H1 (cell line): Measurements from ENCODE around the gene SLC6A19. TPM values are rescaled to one million over a fixed set of nuclear protein-coding genes. Genes with fewer than 3 reads are reported as not detected.

Experiments used
- E2F6 ChIP-seq: IDR thresholded peaks from 2 replicates; pipeline ENCODE4 v1.6.1; 2012; ENCODE audit warnings: inconsistent platforms
- MAFK ChIP-seq: IDR thresholded peaks from 2 replicates; pipeline ENCODE4 v1.6.1; 2012; ENCODE audit warnings: low read depth, mild to moderate bottlenecking, improper control_type of control experiment, low read length
- polyA plus RNA-seq, 7 experiments: library from polyadenylated mRNA; depleted of rRNA in 3 of 7; stranded (reverse) in 5 of 7; unstranded in 2 of 7; fragments of >200 nt in 5 of 7; fragments of 200-250 nt in 2 of 7; gene quantifications; 1 replicate in 5 of 7; 2 replicates in 1 of 7; 4 replicates in 1 of 7; pipeline versions ENCODE4 v1.2.1 to v1.2.3, GENCODE V29; 2011 to 2013; ENCODE audit warnings: missing spikeins in 2 of 7, mixed read lengths in 2 of 7
- total RNA-seq: library from RNA; stranded (reverse); fragmentation: NEBNext Ultra II Directional; extraction: Animal tissue kit (Norgen Biotek cat#: 25700); gene quantifications from 2 replicates; pipeline ENCODE4 v1.2.1, GENCODE V29; 2021

SLC6A19 gene
- total and polyA plus RNA-seq, 2 of the 8 experiments (the other 6 are each of a cell fraction or from before 2014, with no cell fraction given), result 0.02 TPM; not detected in 1

DNA sequence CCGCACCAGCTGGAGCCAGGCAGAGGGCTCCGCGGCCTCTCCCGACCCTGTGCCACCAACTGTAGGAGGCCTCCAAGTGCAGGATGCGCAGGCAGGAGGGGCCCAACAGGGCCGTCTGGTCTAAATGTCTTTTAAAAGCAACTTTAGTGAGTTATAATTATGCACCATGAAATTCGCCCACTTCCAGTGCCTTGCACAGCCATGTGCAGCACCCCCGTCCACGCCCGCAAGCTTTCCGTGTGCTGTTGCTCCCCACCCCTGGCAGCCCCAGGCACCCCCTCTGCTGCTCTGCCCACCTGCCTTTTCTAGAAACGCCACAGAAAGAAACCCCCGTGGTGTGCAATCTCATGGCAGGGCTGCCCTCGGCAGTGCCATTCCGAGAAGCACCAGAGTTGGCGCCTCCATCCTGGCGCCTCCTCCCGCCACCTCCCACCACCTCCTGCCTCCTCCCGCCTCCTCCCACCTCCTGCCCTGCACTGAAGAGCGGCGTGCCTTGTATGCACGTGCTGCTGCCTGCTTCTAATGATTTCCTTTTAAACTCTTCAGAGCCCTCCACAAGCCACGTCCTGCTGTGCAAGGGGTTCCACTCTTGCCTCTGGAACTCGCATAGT lies 16.3 kb downstream of the SLC6A19 start (continued):
- peak; percentile 97 for TF ChIP-seq E2F6
- no peak for TF ChIP-seq MAFK
